ENCODE results near the gene MC4R.

MC4R gene

GRCh38 chr18:60377778-60378469 lies 5.3 kb upstream of the MC4R start:
- ChIA-PET CTCF (no interaction called here), POLR2A (no interaction called here)
- no peak for DNase-seq (ENCODE audit: extremely low spot score)
- TF ChIP-seq CTCF (IDR thresholded peaks at IDR 0.05; ENCODE audit: control extremely low read depth, extremely low read depth, low read depth, missing control alignments): no peak

- no peak for DNase-seq (ENCODE audit: extremely low spot score)
- ChIA-PET CTCF (interaction anchor here (1.2 to 1.5 kb wide), 2 partner anchors 18 to 62 kb away, joined by 3 read pairs; no protein-coding TSS in a partner anchor), POLR2A (no interaction called here)
- no peak for TF ChIP-seq CTCF (IDR thresholded peaks at IDR 0.05; ENCODE audit: control extremely low read depth, extremely low read depth, low read depth, missing control alignments)
Observed at GRCh38 chr18:60372132-60372531, 443 bp downstream of the MC4R start.

- no peak for TF ChIP-seq CTCF (IDR thresholded peaks at IDR 0.05; ENCODE audit: control extremely low read depth, extremely low read depth, low read depth, missing control alignments)
- POLR2A ChIA-PET: no interaction called here
- CTCF ChIA-PET: no interaction called here
- no peak for DNase-seq (ENCODE audit: extremely low spot score)
Observed at GRCh38 chr18:60358516-60358915, 14.1 kb downstream of the MC4R start.

- POLR2A ChIA-PET: no interaction called here
- no peak for TF ChIP-seq CTCF (IDR thresholded peaks at IDR 0.05; ENCODE audit: control extremely low read depth, extremely low read depth, low read depth, missing control alignments)
- no peak for DNase-seq (ENCODE audit: extremely low spot score)
- CTCF ChIA-PET: no interaction called here
Observed at GRCh38 chr18:60350941-60351340, 21.6 kb downstream of the MC4R start.

GRCh38 chr18:60350150-60350549 lies 22.4 kb downstream of the MC4R start:
- POLR2A ChIA-PET: no interaction called here
- CTCF ChIA-PET: no interaction called here
- DNase-seq (ENCODE audit: extremely low spot score): no peak
- TF ChIP-seq CTCF (IDR thresholded peaks at IDR 0.05; ENCODE audit: control extremely low read depth, extremely low read depth, low read depth, missing control alignments): no peak

- DNase-seq (ENCODE audit: extremely low spot score): no peak
- ChIA-PET CTCF (interaction anchor here (1.2 kb wide), 1 partner anchor 16 kb away, joined by 3 read pairs; no protein-coding TSS in a partner anchor), POLR2A (no interaction called here)
Observed at GRCh38 chr18:60347526-60348045, 25.0 kb downstream of the MC4R start.

More at GRCh38 chr18:60347526-60348045, 25.0 kb downstream of the MC4R start:
- no peak for TF ChIP-seq CTCF (IDR thresholded peaks at IDR 0.05; ENCODE audit: control extremely low read depth, extremely low read depth, low read depth, missing control alignments)

Measured in GM10248 (cell line).